GM12878 (cell line): ENCODE measurements around the gene DOCK2.

ENCODE experiments used
- CREB1 ChIP-seq: IDR thresholded peaks from 2 replicates; pipeline ENCODE4 v1.6.1; 2012; ENCODE audit warnings: low read depth, mild to moderate bottlenecking, inconsistent platforms
- CTCF ChIP-seq, 3 experiments: IDR thresholded peaks in 2 of 3; conservative IDR thresholded peaks in 1 of 3; 2 replicates each; pipeline ENCODE4 v1.5.1; 2011; ENCODE audit warnings: low read depth in 3 of 3, low read length in 3 of 3, mild to moderate bottlenecking in 3 of 3, control low read depth in 2 of 3, moderate library complexity in 2 of 3, inconsistent platforms in 1 of 3, mixed read lengths in 1 of 3; ENCODE audit not compliant: control insufficient read depth in 2 of 3, insufficient read depth in 1 of 3; ENCODE audit errors: extremely low read depth in 1 of 3
- HCFC1 ChIP-seq: fragments of 150-350 bp; IDR thresholded peaks from 2 replicates; pipeline ENCODE4 v1.6.1; 2014; ENCODE audit warnings: low read length
- KAT2A ChIP-seq: conservative IDR thresholded peaks from 2 replicates; pipeline ENCODE4 v1.6.1; 2011; ENCODE audit warnings: low read depth, low read length; ENCODE audit not compliant: control insufficient read depth
- KDM1A ChIP-seq: fragments of 200-600 bp; sonication (generic); IDR thresholded peaks from 2 replicates; pipeline ENCODE4 v1.6.1; 2016; ENCODE audit warnings: borderline replicate concordance
- PAX5 ChIP-seq: IDR thresholded peaks from 2 replicates; pipeline ENCODE4 v1.6.1; 2011; ENCODE audit warnings: low read depth, low read length, borderline replicate concordance
- POLR2AphosphoS5 ChIP-seq: IDR thresholded peaks from 2 replicates; pipeline ENCODE4 v1.6.1; 2011; ENCODE audit warnings: mild to moderate bottlenecking, low read length, inconsistent platforms
- ZNF207 ChIP-seq: fragments of 450-650 bp; IDR thresholded peaks from 2 replicates; pipeline ENCODE4 v1.6.1; 2014; ENCODE audit warnings: antibody characterized with exemption, mild to moderate bottlenecking, borderline replicate concordance
- ZNF274 ChIP-seq: IDR thresholded peaks from one replicate; pipeline ENCODE4 v1.8.0; 2011; ENCODE audit not compliant: insufficient read length, insufficient read depth

- no peak for TF ChIP-seq ZNF207
- TF ChIP-seq PAX5: no peak
- no peak for TF ChIP-seq KDM1A
- no peak for TF ChIP-seq CREB1
- no peak for TF ChIP-seq ZNF274
- TF ChIP-seq CTCF (IDR thresholded peaks at IDR 0.05 in 2 of 3, conservative IDR thresholded peaks at IDR 0.05 in 1 of 3; ENCODE audit: control insufficient read depth in 2 of 3, extremely low read depth in 1 of 3, insufficient read depth in 1 of 3, low read depth in 3 of 3, low read length in 3 of 3): no peak
- TF ChIP-seq KAT2A: no peak
- TF ChIP-seq HCFC1: no peak
- no peak for TF ChIP-seq POLR2AphosphoS5
These were observed 321.2 kb downstream of the DOCK2 start for GRCh38 chr5:169958278-169958677.
